SK-N-MC (cell line): ENCODE results near the gene TMEM204.

Source experiments
- DNase-seq: peaks from one replicate; pipeline ENCODE4 v3.0.0-alpha.2; 2011; ENCODE audit warnings: low read depth, low spot score
- H3K27ac ChIP-seq: fragments of 200-600 bp; sonication (generic); 2 replicates; pipeline ENCODE4 v1.5.1; 2016; ENCODE audit warnings: mixed run types
- H3K36me3 ChIP-seq: fragments of 200-600 bp; sonication (generic); 2 replicates; pipeline ENCODE4 v1.6.1; 2017; ENCODE audit warnings: antibody characterized with exemption, low read length, mixed read lengths; ENCODE audit not compliant: insufficient read depth
- H3K4me3 ChIP-seq: fragments of 200-600 bp; sonication (generic); 2 replicates; pipeline ENCODE4 v1.5.1; 2016
- H3K9ac ChIP-seq: fragments of 200-600 bp; sonication (generic); 2 replicates; pipeline ENCODE4 v1.8.0; 2017; ENCODE audit warnings: mixed run types, mixed read lengths; ENCODE audit not compliant: insufficient read length
- H3K9me3 ChIP-seq: fragments of 200-600 bp; sonication (generic); 2 replicates; pipeline ENCODE4 v1.6.1; 2017; ENCODE audit warnings: low read depth, mild to moderate bottlenecking, antibody characterized with exemption, low read length, moderate library complexity, mixed read lengths
- EZH2 ChIP-seq: fragments of 200-600 bp; sonication (generic); IDR thresholded peaks from one replicate; pipeline ENCODE4 v1.6.1; 2017; ENCODE audit warnings: antibody characterized with exemption
- FOXP2 ChIP-seq: optimal IDR thresholded peaks from 2 replicates; pipeline ENCODE3; 2011; ENCODE audit warnings: mild to moderate bottlenecking, moderate library complexity; ENCODE audit not compliant: insufficient read depth; ENCODE audit errors: extremely low read length, control extremely low read depth
- POLR2AphosphoS5 ChIP-seq: IDR thresholded peaks from 2 replicates; pipeline ENCODE4 v1.6.1; 2012; ENCODE audit warnings: mild to moderate bottlenecking, low read depth, low read length, borderline replicate concordance

The TMEM204 gene

DNA sequence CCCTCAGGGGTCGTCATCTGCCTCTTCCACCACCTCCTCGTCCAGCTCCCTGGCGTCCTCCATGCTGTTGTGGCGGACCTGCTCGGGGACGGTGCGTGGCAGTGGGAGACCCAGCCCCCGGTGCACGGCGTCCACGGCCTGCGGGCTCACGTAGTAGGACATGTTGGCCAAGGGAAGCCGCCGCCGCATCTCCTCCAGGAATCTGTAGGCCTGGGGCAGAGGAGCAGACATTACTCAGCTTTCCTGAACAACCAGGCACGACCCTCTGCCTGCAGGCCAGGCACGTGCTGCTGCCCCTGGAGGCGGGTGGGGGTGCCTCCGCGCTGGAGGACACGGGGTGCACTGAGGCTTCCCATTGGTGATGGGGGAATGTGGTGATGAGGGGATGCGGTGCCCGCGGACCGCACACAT lies 22.5 kb upstream of the TMEM204 start:
- Histone ChIP-seq H3K9ac (no peak overlapping the region), H3K36me3 (no peaks in the 10 kb centered on the region), H3K4me3 (no peak overlapping the region), H3K27ac (no peak overlapping the region), H3K9me3 (no peaks in the 10 kb centered on the region; the same call in 1 of the 2 replicates)
- DNase-seq = no peak
- TF ChIP-seq POLR2AphosphoS5 (no peak), FOXP2 (no peak), EZH2 (no peak)

DNA sequence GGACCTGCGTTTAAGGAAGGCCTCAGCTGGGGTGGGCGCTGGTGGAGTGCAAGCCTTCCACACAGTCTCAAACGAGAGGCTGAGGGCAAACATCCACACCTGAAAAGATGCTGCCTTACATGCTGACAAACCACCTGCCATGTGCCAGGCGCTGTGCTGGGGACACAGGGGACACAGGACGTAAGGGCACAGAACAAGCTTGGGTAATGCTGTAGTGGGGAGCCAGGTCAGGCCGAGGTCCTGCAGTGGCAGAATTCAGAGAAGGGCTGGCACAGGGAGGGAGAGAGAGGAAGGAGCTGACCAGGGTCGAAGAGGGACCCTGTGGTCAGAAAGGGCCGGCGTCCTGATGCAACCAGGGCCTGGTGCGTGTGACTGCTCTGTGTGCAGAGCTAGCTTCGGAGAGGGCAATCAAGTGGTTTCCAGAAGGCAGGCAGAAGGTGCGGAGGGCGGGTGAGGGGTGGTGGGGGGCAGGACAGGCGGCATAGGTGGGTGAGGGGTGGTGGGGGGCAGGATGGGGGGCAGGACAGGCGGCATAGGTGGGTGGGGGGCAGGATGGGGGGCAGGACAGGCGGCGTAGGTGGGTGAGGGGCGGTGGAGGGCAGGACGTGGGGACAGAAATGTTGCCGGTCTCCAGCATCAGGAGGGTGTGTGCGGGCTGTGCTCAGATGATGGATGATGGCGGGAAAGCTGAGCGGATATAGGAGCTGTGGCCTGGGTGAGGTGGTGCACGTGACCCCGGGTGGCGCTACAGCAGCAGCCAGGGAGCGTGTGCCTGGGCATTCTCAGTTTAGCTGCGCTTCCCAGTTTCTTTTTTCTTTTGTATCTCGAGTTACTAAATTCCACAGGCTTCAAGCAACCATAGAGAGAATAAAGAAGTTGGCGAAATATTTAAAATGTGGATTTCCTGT lies 21.6 kb upstream of the TMEM204 start:
- no peak overlapping the region for H3K4me3 ChIP-seq
- no peak for DNase-seq
- H3K9me3 ChIP-seq = no peaks in the 10 kb centered on the region; the same call in 1 of the 2 replicates
- no peak overlapping the region for H3K9ac ChIP-seq
- TF ChIP-seq POLR2AphosphoS5 (no peak), FOXP2 (no peak), EZH2 (no peak)
- H3K27ac ChIP-seq = no peak overlapping the region
- no peaks in the 10 kb centered on the region for H3K36me3 ChIP-seq

DNA sequence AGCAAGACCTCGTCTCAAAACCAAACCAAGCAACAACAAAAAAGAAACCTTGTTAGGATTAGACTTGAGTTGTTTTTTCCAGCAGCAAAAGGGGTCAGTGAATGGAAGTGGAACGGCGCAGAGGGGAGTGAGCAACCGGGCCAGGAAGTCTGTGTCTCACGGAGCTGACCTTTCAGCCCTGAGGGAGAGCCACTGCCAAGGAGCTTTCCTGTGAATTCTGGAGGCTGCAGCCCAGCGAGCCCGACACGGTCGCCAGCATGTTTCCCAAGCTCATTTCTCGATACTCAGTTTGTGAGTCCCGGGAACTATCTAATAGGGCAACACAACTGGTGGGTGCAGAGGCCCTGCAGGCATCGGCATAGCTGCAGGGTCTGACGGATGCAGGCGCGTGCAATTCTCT lies 20.7 kb upstream of the TMEM204 start:
- Histone ChIP-seq H3K9me3 (no peaks in the 10 kb centered on the region; the same call in 1 of the 2 replicates), H3K4me3 (no peak overlapping the region), H3K36me3 (no peaks in the 10 kb centered on the region), H3K27ac (no peak overlapping the region), H3K9ac (no peak overlapping the region)
- no peak for DNase-seq
- TF ChIP-seq FOXP2 = no peak
- TF ChIP-seq EZH2 = no peak
- TF ChIP-seq POLR2AphosphoS5 = no peak

DNA sequence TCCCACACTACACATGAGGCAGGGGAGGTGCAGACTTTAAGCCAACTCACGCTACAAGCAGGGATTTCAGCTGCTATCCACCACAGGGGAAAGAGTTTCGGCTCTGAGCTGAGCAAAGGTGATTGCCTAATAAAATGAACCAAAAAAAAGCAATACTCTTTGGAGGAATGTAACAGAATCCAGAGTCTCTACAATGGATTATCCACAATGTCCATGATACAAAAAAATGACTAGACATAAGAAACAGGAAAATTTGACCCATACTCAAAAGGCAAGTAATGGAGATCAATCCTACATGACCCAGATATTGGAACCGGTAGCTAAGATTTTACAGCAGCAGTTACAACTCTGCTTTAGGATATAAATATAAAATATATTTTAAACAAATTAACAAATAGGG lies 19.0 kb upstream of the TMEM204 start:
- Histone ChIP-seq H3K9me3 (no peaks in the 10 kb centered on the region; the same call in 1 of the 2 replicates), H3K36me3 (no peaks in the 10 kb centered on the region), H3K27ac (no peak overlapping the region), H3K4me3 (no peak overlapping the region), H3K9ac (no peak overlapping the region)
- DNase-seq = no peak
- no peak for TF ChIP-seq EZH2
- TF ChIP-seq POLR2AphosphoS5 = no peak
- no peak for TF ChIP-seq FOXP2

DNA sequence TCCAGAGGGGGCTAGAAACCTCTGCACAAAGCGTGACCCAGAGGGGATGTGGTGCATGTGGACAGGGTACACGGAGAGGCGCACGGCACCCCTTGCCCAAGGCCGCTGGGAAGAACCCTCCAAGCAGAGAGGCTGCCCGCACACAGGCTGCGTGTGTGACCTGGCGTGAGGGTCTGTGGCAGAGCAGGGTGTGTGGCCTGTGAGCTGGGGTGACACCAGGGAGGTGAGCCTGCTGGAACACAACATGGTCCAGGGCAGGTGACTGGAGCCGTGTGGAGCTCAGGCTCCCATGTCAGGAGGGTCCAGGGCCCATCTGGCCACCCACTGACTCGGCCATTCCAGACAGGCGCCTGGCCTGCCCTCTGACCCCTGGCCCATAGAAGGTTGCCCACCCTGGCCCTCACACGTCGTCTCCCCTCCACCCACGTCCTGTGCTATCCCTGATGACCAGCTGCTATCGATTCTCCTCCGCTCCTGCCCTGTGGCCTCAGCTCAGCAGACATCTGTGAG lies 14.8 kb upstream of the TMEM204 start:
- no peak for DNase-seq
- H3K4me3 ChIP-seq = no peak overlapping the region
- H3K9ac ChIP-seq = no peak overlapping the region
- H3K27ac ChIP-seq = no peak overlapping the region
- TF ChIP-seq POLR2AphosphoS5 = no peak
- no peak for TF ChIP-seq EZH2
- no peak for TF ChIP-seq FOXP2
- H3K36me3 ChIP-seq = no peaks in the 10 kb centered on the region
- no peaks in the 10 kb centered on the region; the same call in 1 of the 2 replicates for H3K9me3 ChIP-seq

DNA sequence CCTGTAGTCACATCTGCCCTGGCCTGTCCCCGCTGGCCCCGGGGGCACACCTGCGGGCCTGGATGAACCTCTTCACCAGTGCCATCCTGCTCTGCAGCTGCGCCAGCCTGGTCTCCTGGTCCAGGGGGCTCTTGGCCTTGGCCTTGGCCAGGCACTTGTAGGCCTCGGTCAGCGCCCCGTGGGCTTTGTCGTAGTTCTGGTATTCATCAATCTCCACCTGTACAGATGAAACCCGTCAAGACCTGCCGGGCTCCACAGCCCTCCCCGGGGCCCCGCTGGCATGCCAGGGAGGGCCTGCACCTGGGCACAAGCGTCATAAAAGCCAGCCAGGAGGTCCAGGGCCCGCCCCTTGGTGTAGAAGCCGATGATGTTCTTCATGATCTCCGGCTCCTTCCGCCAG lies 13.6 kb upstream of the TMEM204 start:
- Histone ChIP-seq H3K36me3 (no peaks in the 10 kb centered on the region), H3K4me3 (no peak overlapping the region), H3K27ac (no peak overlapping the region), H3K9me3 (no peaks in the 10 kb centered on the region; the same call in 1 of the 2 replicates), H3K9ac (no peak overlapping the region)
- no peak for DNase-seq
- TF ChIP-seq POLR2AphosphoS5 (no peak), FOXP2 (no peak), EZH2 (no peak)

DNA sequence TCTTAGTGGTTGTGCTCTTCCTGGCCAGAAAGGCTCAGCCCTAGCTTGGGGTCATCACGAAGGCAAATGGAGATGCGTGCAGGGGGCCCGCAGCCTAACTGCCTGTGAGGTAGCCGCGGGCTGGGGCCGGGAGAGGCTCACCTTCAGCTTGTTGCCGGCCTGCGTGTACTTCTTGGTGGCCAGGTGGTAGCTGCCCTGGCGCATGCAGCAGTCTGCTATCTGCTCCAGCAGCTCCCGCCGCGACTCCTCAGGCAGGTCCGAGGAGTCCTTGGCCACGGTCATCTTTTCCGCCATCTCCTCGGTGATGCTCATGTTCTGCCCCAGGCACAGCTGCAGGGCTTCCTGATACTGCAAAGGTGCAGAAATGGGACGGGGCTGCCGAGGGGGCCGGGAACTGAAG lies 13.0 kb upstream of the TMEM204 start:
- no peak overlapping the region for H3K4me3 ChIP-seq
- no peaks in the 10 kb centered on the region for H3K36me3 ChIP-seq
- TF ChIP-seq EZH2 (no peak), FOXP2 (no peak), POLR2AphosphoS5 (no peak)
- no peak overlapping the region for H3K27ac ChIP-seq
- H3K9ac ChIP-seq = no peak overlapping the region
- no peak for DNase-seq
- H3K9me3 ChIP-seq = no peaks in the 10 kb centered on the region

DNA sequence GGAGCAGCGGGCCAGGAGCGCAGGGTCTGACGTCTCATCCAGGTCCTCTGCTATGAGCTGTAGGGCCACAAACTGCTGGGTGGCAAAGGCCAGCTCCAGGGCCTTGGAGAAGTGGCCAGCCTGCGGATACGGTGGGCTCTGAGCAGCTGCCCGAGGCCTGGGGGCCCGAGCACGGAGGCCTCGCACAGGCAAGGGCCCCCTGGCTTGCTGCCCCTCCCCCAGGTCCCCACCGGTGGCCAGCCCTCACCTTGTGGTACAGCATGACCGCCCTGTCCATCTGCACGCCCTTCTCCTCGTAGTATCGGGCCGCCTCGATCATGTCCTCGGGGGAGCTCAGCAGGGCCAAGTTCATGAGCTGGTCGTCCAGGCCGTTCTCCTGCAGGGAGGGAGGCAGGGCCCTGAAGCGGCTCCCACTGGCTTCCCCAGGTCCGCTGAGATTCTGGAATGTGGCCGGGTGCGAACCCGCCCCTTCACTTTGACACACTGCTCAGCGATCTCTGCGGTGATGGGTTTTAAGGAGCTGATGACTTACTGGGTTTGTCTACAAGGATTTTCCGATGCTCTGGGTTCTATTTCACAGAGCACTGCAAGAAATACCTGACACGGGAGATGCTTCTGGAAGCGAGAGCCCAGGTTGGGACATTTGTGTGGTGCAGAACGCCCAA lies 9.8 kb upstream of the TMEM204 start:
- TF ChIP-seq POLR2AphosphoS5 = no peak
- no peak for TF ChIP-seq FOXP2
- Histone ChIP-seq H3K27ac (no peak overlapping the region), H3K9ac (no peak overlapping the region), H3K36me3 (no peaks in the 10 kb centered on the region), H3K9me3 (no peaks in the 10 kb centered on the region), H3K4me3 (no peak overlapping the region)
- no peak for DNase-seq
